Stomach (tissue), 9 donors: ENCODE results near the gene SMAD5. TPM values are rescaled to one million over a fixed set of nuclear protein-coding genes. Genes with fewer than 3 reads are reported as not detected.

Experiments
- DNase-seq, 2 donors: peaks; one replicate each; pipeline versions ENCODE4 v3.0.0 to v3.0.0-alpha.2; 2013 to 2019
- H3K27ac ChIP-seq, 5 donors: fragments of 200-600 bp in 4 of 5; sonication (generic) in 4 of 5; one replicate each; pipeline ENCODE4 v1.5.1; 2013 to 2019; ENCODE audit warnings: mild to moderate bottlenecking in 1 of 5, moderate library complexity in 1 of 5
- H3K27me3 ChIP-seq, 3 donors: fragments of 200-600 bp; sonication (generic); one replicate each; pipeline ENCODE4 v1.5.1; 2017 to 2019; ENCODE audit warnings: mixed run types in 1 of 3
- H3K36me3 ChIP-seq, 4 donors: fragments of 200-600 bp; sonication (generic); 1 replicate in 3 of 4; 2 replicates in 1 of 4; pipeline ENCODE4 v1.5.1; 2016 to 2019
- H3K4me1 ChIP-seq, 4 donors: fragments of 200-600 bp; sonication (generic); one replicate each; pipeline ENCODE4 v1.5.1; 2016 to 2019
- H3K4me3 ChIP-seq, 4 donors: fragments of 200-600 bp; sonication (generic) in 3 of 4; one replicate each; pipeline ENCODE4 v1.5.1; 2016 to 2019; ENCODE audit warnings: mild to moderate bottlenecking in 1 of 4
- H3K9me3 ChIP-seq, 4 donors: fragments of 200-600 bp; sonication (generic); one replicate each; pipeline ENCODE4 v1.5.1; 2016 to 2019
- CTCF ChIP-seq, 7 experiments: fragments of 450-650 bp in 4 of 7; fragments of 200-600 bp in 3 of 7; sonication (generic) in 3 of 7; IDR thresholded peaks; one replicate each; pipeline ENCODE4 v1.5.1; 2016 to 2019; ENCODE audit warnings: antibody characterized with exemption in 7 of 7, control low read depth in 2 of 7, mild to moderate bottlenecking in 1 of 7
- EP300 ChIP-seq: sonication (generic); formaldehyde crosslinking; IDR thresholded peaks from one replicate; pipeline ENCODE4 v1.6.1; 2017; ENCODE audit warnings: antibody characterized with exemption
- POLR2A ChIP-seq, 4 donors: fragments of 450-650 bp; IDR thresholded peaks; one replicate each; pipeline ENCODE4 v1.6.1; 2016; ENCODE audit warnings: antibody characterized with exemption in 4 of 4, control low read depth in 2 of 4, mild to moderate bottlenecking in 1 of 4, moderate library complexity in 1 of 4
- POLR2AphosphoS5 ChIP-seq, 3 donors: sonication (generic); formaldehyde crosslinking; IDR thresholded peaks; one replicate each; pipeline ENCODE4 v1.6.1; 2016; ENCODE audit warnings: antibody characterized with exemption in 3 of 3
- WGBS, 5 donors: extraction: QIAGEN DNeasy Blood & Tissue Kit in 3 of 5; methylation state at CpG; one replicate each; pipeline versions ENCODE4 v1.1.5 to v1.1.7; 2013 to 2018; 5-methylcytosine and 5-hydroxymethylcytosine counted together
- intact Hi-C: fragments of 100-400 bp; cut with DNase I; formaldehyde crosslinking; loops from one replicate; pipeline ENCODE4 v1.15.1; 2023; ENCODE audit warnings: low total_unique reads
- polyA plus RNA-seq, 3 donors: library from polyadenylated mRNA; stranded (reverse); fragments of 200-250 nt; gene quantifications; one replicate each; pipeline ENCODE4 v1.2.3, GENCODE V29; 2013
- total RNA-seq, 5 donors: library from RNA; depleted of rRNA; stranded (reverse); fragments of >200 nt; gene quantifications; one replicate each; pipeline versions ENCODE4 v1.1.0 to v1.2.3, GENCODE V29; 2014 to 2016
- donor health status: healthy with polysubstance abuse.
- donor health status: Bipolar disorder and iron deficiency.
- donor health status: healthy.

The SMAD5 gene
- total and polyA plus RNA-seq, 8 donors = 6.8 to 220 (median 24.0) TPM

- Histone ChIP-seq H3K4me1 (no peaks in the 10 kb centered on the region), H3K9me3 (peaks cover 0 to 10% (median 5%) of the 10 kb centered on the region in 4 donors), H3K36me3 (no peaks in the 10 kb centered on the region), H3K4me3 (no peak overlapping the region), H3K27me3 (peaks cover 0 to 22% (median 0%) of the 10 kb centered on the region in 3 donors), H3K27ac (no peak overlapping the region)
- 80 to 92% (median 88%) methylated on average over 4 of the region's 4 CpGs for WGBS, 5 donors
- TF ChIP-seq CTCF (IDR thresholded peaks at IDR 0.05) = no peak
- intact Hi-C loops = no loop called here
- no peak for DNase-seq
Measured at GRCh38 chr5:136205941-136206340, 73.3 kb downstream of the SMAD5 start.

DNA sequence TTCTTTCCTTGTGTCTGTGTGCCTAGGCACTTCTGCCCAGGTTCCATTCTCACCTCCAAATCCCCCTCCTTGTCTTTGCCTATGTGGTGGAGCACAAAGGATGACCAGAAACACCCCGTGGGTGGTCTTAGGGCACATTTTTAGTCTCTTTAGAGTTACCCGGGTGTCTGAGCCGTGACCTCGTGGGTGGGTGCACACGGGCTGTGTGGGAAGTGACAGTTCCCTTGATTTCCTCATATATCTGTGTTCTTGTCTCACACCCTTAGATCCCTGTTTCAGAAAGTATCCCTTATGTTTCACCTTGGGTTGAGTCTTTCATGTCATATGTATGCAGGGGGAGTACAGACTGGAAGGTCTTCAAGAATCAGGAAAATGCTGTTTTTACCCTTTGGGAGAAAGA is 73.7 kb downstream of the SMAD5 start:
- Histone ChIP-seq H3K9me3 (peaks cover 0 to 10% (median 5%) of the 10 kb centered on the region in 4 donors), H3K27me3 (peaks cover 0 to 22% (median 0%) of the 10 kb centered on the region in 3 donors), H3K36me3 (no peaks in the 10 kb centered on the region), H3K4me3 (no peak overlapping the region), H3K4me1 (no peaks in the 10 kb centered on the region), H3K27ac (no peak overlapping the region)
- intact Hi-C loops = no loop called here
- no peak for TF ChIP-seq POLR2AphosphoS5 (IDR thresholded peaks at IDR 0.05)
- TF ChIP-seq CTCF (IDR thresholded peaks at IDR 0.05) = no peak
- no peak for TF ChIP-seq EP300
- no peak for DNase-seq
- WGBS, 5 donors = 76 to 85% (median 81%) methylated on average over 5 of the region's 5 CpGs

DNA sequence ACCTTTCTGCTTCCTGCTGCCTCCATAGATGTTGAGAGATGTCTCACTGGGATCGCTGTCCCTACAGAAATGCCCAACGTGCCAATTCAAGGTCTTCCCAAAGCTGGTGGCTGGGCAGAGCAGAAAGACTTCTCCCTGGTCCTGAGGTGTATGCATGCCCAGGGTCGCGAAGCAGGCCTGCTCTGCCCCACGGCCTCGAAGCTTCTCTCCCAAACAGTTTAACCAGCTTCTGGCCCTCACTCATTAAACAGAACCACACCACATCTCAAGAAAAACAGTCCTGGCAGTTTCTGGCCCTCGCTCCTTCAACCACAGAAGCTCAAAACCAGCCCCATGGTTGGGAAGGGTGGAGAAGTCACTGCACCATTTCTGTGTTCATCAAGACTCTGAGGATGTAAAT is 75.0 kb downstream of the SMAD5 start:
- intact Hi-C loops = no loop called here
- Histone ChIP-seq H3K36me3 (no peaks in the 10 kb centered on the region), H3K4me1 (no peaks in the 10 kb centered on the region), H3K27ac (no peak overlapping the region), H3K9me3 (peaks cover 0 to 10% (median 5%) of the 10 kb centered on the region in 4 donors), H3K27me3 (peaks cover 0 to 23% (median 0%) of the 10 kb centered on the region in 3 donors), H3K4me3 (no peak overlapping the region)
- 86 to 90% (median 87%) methylated on average over 7 of the region's 7 CpGs for WGBS, 5 donors
- TF ChIP-seq POLR2A (IDR thresholded peaks at IDR 0.05) = no peak
- no peak for TF ChIP-seq POLR2AphosphoS5 (IDR thresholded peaks at IDR 0.05)
- TF ChIP-seq CTCF (IDR thresholded peaks at IDR 0.05) = no peak
- TF ChIP-seq EP300 = no peak
- DNase-seq = no peak

DNA sequence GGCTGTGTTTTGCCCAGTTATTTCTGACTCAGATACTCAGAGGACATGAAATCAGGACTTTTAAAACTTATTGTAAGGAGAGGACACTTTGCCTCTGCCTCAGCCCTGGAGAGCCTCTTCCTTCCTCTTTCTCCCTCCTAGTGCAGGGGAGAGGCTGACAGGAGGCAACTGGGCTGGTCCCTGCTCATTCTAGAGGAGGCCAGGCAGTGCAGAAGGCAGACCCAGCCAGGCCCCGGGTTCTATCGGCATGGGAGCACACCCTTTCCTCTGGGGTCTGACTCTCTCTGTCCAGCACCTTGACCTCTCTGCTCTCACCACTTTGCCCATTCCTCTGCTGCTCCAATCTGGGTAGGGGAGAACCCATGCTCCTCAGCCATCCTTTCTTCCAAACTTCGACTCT is 76.3 kb downstream of the SMAD5 start:
- no peak overlapping the region for H3K4me3 ChIP-seq
- H3K9me3 ChIP-seq = peaks cover 0 to 10% (median 5%) of the 10 kb centered on the region in 4 donors
- WGBS, 5 donors = 53 to 66% (median 62%) methylated on average over 3 of the region's 3 CpGs
- intact Hi-C loops = no loop called here
- TF ChIP-seq CTCF (IDR thresholded peaks at IDR 0.05) (no peak), POLR2A (IDR thresholded peaks at IDR 0.05) (no peak), EP300 (no peak), POLR2AphosphoS5 (IDR thresholded peaks at IDR 0.05) (no peak)
- no peak for DNase-seq
- H3K27me3 ChIP-seq = peaks cover 0 to 24% (median 5%) of the 10 kb centered on the region in 3 donors
- no peaks in the 10 kb centered on the region for H3K36me3 ChIP-seq
- H3K4me1 ChIP-seq = no peaks in the 10 kb centered on the region
- no peak overlapping the region for H3K27ac ChIP-seq
